Measurements from ENCODE around the gene OR52D1.

DNA sequence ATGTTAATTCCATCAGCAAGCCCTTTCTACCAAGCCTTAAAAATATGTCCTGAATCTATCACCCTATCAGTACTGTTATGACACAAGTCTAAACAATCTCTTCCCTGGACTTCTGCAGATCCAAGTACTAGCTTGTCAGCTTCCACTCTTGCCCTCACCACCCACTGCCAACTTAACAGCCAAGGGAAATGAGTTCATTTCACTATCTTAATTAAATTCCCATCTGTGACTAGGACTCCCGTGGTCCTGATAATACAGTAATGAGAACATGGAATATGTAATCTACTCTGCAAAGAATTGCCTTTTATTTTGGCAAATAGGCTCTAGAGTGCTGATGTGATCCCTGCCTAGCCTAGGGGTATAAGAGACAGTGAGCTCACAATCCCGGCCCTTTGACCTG, 11.2 kb downstream of the OR52D1 start:
- TF ChIP-seq CTCF (IDR thresholded peaks at IDR 0.05), result no peak
- TF ChIP-seq EP300 (IDR thresholded peaks at IDR 0.05), result no peak

All from tibial nerve (tissue), 4 donors.